T47D (cell line): ENCODE data around the gene OR5F1.

ENCODE experiments used
- DNase-seq, 2 experiments: peaks; one replicate each; pipeline versions ENCODE4 v3.0.0 to v3.0.0-alpha.2; 2011 to 2012; ENCODE audit warnings: low read depth in 1 of 2, low spot score in 1 of 2
- JUND ChIP-seq: IDR thresholded peaks from 2 replicates; pipeline ENCODE4 v1.6.1; 2012; ENCODE audit warnings: low read depth
- in situ Hi-C: cut with HindIII; loops from 2 replicates; pipeline ENCODE4 v1.10.0; 2016; ENCODE audit warnings: low sequenced_read_pairs, low pct_unique_long_range_greater_than_20kb

Gene OR5F1

DNA sequence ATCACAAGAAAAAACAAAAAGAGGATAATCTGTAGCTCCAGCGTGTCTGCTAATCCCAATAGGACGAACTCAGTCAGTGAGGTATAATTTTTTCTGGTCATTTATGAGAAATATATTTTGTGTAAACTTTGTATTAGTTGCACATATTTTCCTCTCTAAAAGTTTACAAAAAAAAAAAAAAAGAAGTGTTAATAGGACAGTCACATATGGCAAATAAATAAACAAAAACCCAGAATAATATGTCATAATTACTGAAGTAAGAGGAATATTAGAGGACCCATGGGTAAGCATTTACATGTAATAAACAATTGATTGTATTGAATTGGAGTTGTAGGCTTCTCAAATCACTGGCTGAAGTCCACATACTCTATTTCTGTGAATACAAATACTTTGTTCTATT, at the start of gene OR5F1:
TSS of gene OR5F1 (minus strand) at position 101 of the 400 bp plus-strand sequence. CDS start at position 101, 0 bp downstream.
- in situ Hi-C loops = no loop called here
- no peak for TF ChIP-seq JUND
- DNase-seq = no peak

- in situ Hi-C loops = no loop called here
- DNase-seq = no peak
- TF ChIP-seq JUND = no peak
Observed at GRCh38 chr11:56027354-56027753, 32.9 kb upstream of the OR5F1 start, which contains the start of gene OR5AS1. OR5AS1 (plus strand) TSS chr11:56027654; CDS start chr11:56030419, 2,765 bp downstream.

- in situ Hi-C loops = no loop called here
- no peak for DNase-seq
- TF ChIP-seq JUND = no peak
Observed at GRCh38 chr11:56013805-56014204, 19.4 kb upstream of the OR5F1 start.

GRCh38 chr11:56010716-56011115, 16.3 kb upstream of the OR5F1 start:
- no peak for DNase-seq
- in situ Hi-C loops = no loop called here
- no peak for TF ChIP-seq JUND

- no peak for TF ChIP-seq JUND
- DNase-seq = no peak
- in situ Hi-C loops = no loop called here
Observed at GRCh38 chr11:55970935-55971334, 23.5 kb downstream of the OR5F1 start.

GRCh38 chr11:55969845-55970244, 24.6 kb downstream of the OR5F1 start, which contains the start of gene OR10AG1:
OR10AG1 (minus strand) TSS chr11:55969945; CDS start chr11:55969907, 38 bp downstream.
- no peak for DNase-seq
- no peak for TF ChIP-seq JUND
- in situ Hi-C loops = no loop called here

DNA sequence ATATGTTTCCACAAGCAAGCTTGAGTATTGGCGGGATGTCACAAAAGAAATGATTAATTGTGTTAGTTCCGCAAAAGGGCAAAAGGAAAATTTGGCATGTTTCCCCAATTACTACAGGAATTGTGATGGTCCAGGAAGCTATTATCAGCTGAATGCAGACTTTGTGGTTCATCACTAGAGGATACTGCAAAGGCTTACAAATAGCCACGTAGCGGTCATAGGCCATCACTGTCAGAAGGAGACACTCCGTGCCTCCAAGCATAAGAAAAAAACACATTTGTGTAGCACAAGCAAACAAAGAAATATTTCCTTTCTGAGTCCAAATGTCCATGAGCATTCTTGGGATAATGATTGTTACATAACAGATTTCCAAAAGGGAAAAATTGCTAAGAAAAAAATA, 26.5 kb downstream of the OR5F1 start:
- in situ Hi-C loops = no loop called here
- no peak for DNase-seq
- no peak for TF ChIP-seq JUND

- in situ Hi-C loops = no loop called here
- no peak for TF ChIP-seq JUND
- no peak for DNase-seq
Observed at GRCh38 chr11:55966391-55966790, 28.0 kb downstream of the OR5F1 start.

- no peak for DNase-seq
- in situ Hi-C loops = no loop called here
Observed at GRCh38 chr11:55956521-55956920, 37.9 kb downstream of the OR5F1 start.

GRCh38 chr11:55949330-55949729, 45.1 kb downstream of the OR5F1 start:
- no peak for TF ChIP-seq JUND
- in situ Hi-C loops = no loop called here

More at GRCh38 chr11:55956521-55956920, 37.9 kb downstream of the OR5F1 start:
- TF ChIP-seq JUND = no peak

More at GRCh38 chr11:55949330-55949729, 45.1 kb downstream of the OR5F1 start:
- peak in 1 of 2 experiments; percentile 13 for DNase-seq
